Daoy (cell line): Measurements from ENCODE around the gene PARP9. TPM values are rescaled to one million over a fixed set of nuclear protein-coding genes. Genes with fewer than 3 reads are reported as not detected.

Experiments used
- DNase-seq: peaks from one replicate; pipeline ENCODE4 v3.0.0-alpha.2; 2015; ENCODE audit warnings: low read depth
- total RNA-seq: library from RNA; depleted of rRNA; stranded (reverse); fragments of >200 nt; shearing (Covaris generic); gene quantifications from 2 replicates; pipeline ENCODE4 v1.2.3, GENCODE V29; 2014; rRNA removed

Gene PARP9
- total RNA-seq = 11.9 and 26.3 TPM in 2 replicates

DNA sequence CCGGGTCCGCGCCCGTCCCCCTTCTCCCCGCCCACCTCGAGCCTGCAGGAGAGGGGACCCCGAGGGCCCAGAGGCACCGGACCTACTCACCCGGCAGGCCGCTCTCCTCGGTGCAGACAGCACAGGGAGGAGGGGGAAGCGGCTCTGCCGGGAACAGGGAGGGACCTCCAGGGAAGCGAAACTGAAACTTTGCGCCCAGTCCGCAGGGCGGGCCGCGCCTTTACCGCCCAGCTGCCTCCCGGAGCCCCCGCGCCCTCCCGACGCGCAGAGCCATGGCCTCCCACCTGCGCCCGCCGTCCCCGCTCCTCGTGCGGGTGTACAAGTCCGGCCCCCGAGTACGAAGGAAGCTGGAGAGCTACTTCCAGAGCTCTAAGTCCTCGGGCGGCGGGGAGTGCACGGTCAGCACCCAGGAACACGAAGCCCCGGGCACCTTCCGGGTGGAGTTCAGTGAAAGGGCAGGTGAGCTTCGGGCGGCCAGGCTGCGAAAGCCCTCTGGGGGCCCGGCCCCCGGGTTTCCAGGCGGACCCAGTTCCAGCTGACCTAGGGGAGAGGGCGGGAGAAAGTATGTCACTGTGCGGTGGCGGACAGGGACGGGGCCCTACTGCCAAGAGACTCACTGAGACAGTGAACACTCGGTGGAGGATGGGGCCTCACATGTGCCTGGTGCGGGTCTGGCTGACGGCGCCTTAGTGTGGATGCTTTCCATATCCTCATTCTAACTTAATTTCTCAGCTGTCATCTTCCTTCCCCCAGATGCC, at the start of gene PARP9, which contains the start of gene DTX3L:
TSS of gene PARP9 (minus strand) at position 146 of the 758 bp plus-strand sequence. CDS start 4,680 bp downstream, outside the sequence.
TSS of gene DTX3L (plus strand) at position 184 of the 758 bp plus-strand sequence. CDS start at position 273, 89 bp downstream.
- peak; percentile 92 for DNase-seq

DNA sequence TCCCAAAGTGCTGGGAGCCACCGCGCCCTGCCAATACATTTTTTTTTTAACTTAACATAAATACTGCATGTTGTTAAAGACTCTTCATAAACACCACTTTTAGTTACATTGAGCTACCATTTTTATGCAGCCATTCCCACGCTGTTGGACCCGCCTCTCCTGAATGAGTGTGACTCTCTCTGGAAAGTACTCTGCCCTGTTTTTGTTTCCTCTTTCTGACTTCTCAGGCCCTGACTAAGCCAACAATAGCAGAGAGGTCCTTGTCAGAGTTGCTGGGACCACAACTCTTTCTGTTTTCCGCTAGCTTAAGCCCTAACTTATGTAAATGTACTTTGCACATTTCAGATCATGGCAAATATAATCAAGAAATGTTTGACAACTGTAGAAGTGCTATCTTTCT, 48.6 kb upstream of the PARP9 start:
- no peak for DNase-seq

DNA sequence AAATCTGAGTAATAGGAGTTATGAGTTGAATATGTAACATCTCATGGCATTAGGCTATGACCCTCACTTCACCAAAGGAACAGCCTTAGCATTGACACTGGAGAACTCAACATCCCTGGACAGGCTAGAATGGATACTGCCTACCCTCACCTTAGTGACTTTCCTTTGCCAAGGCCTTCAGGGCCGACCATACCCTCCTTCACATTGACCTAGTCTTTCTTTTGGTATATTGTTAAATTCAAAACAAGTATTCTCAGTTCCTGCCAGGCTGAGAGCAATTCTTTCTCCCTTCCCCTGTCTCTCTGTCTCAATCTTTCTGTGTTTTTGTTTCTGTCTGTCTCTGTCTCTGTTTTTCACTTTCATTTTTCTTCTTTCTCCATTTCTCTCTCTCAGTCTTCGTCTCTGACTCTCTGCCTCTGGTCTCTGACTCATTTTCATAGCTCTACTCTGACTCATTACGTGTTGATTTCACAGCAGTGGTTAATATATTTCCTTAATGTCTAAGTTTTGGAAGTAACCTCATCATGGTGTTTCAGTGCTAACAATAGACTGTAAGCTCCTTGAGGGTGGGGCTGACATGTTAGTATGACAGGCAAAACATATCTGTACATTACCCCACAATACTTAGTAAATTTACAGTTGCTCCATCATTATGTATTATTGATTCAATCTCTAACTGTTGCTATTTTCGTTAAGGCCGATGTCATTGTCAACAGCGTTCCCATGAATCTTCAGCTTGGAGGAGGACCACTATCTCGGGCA, 45.9 kb upstream of the PARP9 start:
- peak; percentile 69 for DNase-seq

DNA sequence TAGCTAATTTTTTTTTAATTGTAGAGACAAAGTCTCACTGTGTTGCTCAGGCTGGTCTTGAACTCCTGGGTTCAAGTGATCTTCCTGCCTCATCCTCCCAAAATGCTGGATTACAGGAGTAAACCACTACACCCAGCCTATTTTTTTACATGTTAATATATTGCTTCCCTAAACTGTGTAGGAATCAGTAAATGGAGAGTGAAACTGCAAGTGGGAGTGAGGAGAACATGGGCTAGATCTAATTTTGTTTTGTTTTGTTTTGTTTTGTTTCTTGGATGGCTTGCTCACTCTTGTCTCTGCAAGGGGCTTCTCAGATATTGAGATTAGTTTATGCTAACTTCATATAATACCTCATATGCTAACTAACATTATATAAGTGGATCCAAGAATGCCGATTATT, 44.8 kb upstream of the PARP9 start:
- DNase-seq = no peak

DNA sequence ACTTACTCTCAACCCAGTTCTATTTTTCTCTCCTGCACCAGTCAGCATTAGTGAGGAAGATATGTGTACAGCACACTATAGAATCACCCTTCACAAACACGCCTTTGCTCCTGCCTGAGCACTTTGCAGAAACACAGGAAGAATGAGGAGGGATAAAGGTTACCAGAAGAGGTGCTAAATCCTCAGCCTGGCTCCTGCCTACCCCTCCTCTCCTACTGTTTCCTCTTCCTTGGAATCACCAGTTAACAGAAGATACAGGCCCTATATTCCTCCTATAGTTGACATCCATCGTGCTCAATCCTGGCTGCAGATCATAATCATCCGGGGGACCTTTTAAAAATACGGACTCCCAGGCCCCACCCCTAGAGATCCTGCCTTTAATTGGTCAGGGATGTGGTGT, 42.2 kb upstream of the PARP9 start:
- no peak for DNase-seq

DNA sequence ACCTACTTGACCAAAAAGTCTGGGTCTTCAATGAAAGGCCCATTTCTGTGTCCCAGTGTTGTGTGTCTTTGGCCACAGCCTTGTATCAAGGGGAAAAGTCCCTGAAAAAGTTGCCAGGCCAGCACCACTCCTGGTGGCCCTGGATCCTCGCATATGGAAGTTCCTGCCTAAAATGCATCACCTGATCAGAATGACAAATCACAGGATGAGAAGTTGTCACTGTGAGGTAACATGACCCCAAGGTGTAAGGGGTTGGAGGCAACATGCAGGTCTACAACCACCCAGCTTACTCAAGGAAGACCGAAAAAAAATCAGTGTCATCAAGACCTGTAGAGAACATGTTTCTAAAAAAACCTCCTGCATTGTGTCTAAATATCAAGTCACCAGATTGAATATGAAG, 39.0 kb upstream of the PARP9 start:
- no peak for DNase-seq

DNA sequence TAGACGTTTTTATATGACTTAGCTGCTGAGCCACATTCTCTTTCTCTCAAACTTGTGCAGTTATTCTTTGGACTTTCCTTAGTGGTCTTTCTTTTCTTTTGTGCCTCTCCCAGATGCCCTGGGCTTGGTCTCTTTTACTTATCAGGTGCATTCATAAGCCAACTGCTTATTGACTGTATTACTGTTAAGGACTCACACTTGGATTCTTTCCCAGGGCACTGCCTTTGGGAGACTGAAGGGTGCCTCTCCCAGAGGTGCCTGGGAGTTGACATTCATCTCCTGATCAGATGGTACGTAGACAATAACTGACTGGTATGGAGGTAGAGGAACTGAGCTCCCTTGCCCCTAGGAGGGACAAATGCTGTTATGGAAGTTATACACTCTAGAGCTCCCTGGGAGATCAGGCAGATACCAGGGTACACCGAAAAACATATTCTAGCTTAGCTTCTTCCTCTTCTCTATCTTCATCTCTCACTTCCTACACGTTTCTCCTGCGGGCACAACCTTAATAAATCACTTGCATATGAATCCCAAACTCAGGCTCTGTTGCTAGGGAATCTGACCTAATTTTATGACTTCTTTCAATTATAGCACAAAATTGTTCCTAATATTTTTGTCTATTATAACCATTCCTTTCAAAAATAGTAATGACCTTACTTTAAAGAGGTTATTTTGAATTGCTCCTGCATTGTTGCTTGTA, 38.1 kb upstream of the PARP9 start:
- no peak for DNase-seq

DNA sequence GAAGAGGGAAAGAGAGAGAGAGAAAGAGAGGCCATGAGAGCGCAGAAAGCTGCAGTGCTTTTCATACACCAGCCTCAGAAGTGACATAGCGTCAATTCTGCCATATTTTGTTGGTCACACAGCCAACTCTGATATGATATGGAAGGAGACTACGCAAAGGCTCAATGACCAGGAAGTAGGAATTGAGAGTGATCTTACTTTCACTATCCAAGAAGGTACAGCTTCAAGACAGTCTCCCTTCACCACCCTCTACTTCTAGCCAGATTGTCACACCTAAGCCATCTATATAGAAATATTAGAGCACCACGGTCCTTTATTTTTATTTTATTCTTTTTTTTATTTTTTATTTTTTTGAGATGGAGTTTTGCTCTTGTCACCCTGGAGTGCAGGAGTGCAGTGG, 34.5 kb upstream of the PARP9 start:
- no peak for DNase-seq

DNA sequence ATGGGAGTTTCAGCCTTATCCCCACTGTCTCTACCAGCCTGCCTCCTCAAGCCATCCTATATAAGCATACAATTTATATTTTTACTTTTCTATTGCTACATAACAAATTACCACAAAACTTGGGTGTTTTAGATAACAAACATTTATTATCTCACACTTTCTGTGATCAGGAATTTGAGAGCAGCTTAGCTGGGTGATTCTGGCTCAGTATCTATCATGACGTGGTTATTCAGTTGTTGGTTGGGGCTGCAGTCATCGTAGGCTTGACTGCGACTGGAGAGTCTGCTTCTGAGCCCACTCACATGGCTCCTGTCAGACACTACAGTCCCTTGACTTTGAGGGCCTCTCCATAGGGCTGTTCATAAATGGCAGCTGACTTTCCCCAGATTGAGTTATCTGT, 34.1 kb upstream of the PARP9 start:
- no peak for DNase-seq

DNA sequence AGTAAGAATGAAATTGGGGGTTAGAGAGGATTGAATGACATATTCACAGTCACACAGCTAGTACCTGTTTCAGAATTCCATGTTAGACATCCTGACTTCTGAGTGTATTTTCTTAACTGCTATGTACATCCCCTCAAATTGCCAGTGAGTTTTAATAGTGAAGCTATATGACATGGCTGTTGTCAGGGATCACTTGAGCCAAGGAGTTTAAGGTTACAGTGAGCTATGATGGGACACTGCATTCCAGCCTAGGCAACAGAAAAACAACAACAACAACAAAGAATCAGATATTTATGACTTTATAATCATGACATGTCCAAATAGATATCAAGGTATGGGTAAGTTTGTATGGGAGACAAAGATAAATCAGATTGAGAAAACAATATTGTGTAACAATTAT, 29.9 kb upstream of the PARP9 start:
- no peak for DNase-seq

DNA sequence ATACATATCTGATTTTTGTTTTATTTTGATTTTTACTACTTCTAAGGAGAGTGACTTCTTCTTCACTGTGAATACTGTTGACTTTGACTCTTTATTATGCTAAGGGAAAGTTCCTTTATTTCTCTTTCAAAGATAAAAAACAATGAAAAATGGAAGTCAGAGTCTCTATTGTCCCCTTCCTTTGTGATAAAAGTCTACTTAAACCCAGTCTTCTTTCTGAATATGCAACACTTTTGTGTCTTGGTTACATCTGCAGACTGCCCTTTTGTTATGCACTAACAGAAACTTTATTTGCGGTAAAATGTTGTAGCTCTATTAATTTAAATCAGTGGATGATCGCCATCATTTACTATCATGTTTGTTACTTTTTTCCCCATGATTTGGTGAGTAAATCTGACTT, 26.5 kb upstream of the PARP9 start:
- no peak for DNase-seq

DNA sequence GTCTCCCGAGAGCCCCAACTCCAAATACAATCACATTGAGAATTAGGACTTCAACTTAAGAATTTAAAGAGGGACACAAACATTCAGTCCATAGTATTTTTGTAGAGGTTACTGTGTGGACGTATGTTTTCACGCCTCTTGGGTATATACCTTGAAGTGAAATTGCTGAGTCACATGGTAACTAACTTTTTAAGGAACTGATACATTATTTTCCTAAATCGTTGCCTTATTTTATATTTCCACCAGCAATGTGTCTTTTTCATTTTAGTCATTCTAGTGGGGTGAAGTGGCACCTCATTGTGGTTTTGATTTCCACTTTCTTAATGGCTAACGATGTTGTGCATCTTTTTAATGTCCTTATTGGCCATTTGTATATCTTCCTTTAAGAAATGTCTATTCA, 25.2 kb upstream of the PARP9 start:
- DNase-seq = no peak

DNA sequence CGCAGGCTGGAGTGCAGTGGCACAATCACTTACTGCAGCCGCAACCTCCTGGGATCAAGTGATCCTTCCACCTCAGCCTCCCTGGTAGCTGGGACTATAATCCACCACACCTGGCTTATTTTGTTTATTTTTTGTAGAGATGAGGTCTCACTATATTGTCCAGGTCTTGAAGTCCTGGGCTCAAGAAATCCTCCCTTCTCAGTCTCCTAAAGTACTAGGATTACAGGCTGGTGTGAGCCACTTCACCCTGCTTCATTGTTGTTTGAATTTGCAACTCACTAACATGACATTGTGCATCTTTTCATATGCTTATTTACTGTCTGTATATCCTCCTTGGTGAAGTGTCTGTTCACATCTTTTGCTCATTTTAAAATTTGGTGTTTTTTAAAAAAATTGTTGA, 23.5 kb upstream of the PARP9 start:
- DNase-seq = no peak

DNA sequence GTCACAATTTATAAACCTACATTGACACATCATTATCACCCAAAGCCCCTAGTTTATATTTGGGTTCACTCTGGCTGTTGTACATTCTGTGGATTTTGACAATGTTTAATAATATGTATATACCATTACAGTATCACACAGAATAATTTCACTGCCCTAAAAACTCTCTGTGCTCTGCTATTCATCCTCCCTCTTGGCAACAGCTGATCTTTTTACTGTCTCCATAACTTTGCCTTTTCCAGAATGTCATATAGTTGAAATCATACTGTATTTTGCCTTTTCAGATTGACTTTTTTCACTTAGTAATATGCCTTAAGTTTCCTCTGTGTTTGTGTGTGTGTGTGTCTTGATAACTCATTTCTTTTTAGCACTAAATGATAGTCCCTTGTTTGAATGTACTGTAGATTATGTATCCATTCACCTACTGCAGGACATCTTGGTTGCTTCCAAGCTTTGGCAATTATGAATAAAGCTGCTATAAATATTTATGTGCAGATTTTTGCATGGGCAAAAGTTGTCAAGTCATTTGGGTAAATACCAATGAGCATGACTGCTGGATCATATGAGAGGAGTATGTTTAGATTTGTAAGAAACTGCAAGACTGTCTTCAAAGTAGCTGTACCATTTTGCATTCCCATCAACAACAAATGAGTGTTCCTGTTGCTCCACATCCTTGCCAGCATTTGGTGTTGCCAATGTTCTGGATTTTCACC, 22.8 kb upstream of the PARP9 start:
- no peak for DNase-seq

DNA sequence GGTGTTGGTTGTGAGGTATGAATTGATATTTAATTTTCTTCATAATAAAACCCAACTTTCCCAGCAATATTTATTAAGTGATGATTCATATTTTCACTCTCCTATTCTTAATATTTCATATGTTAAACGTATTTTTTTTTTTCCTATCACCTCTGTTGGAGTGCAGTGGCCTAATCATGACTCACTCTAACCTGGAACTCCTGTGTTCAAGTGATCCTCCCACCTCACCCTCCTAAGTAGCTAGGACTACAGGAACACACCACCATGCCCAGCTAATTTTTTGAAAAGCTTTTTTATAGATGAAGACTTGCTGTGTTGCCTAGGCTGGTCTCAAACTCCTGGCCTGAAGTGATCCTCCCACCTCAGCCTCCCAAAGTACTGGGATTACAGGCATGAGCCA, 22.0 kb upstream of the PARP9 start:
- DNase-seq = no peak

DNA sequence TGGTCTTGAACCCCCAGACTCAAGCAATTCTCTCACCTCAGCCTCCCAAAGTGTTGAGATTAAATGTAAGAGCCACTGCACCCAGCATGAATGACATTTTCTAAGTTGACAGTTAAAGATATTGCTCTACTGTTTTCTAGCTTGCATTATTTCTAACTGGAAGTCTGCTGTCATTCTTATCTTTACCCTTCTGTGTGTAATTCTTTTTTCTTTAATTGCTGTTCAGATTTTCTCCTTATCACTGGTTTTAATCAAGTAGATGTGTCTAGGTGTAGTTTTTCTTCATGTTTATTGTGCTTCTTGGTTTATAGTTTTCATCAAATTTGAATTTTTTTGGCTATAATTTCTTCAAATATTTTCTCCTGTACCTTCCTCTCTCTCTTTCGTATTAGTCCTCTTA, 18.3 kb upstream of the PARP9 start:
- DNase-seq = no peak

DNA sequence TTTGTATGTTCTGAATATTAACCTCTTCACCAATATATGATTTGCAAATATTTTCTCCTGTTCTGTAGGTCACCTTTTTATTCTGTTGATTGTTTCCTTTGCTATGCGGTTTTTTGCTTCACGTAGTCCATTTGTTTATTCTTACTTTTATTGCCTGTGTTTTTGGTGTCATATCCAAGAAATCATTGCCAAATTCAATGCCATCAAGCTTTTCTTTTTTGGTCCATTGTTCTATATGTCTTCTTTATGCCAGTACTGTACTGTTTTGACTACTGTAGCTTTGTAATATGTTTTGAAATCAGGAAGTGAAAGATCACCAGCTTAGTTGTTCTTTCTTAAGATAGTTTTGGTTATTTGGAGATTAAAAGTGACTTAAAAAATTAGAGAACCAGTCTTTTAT, 17.5 kb upstream of the PARP9 start:
- DNase-seq = no peak

DNA sequence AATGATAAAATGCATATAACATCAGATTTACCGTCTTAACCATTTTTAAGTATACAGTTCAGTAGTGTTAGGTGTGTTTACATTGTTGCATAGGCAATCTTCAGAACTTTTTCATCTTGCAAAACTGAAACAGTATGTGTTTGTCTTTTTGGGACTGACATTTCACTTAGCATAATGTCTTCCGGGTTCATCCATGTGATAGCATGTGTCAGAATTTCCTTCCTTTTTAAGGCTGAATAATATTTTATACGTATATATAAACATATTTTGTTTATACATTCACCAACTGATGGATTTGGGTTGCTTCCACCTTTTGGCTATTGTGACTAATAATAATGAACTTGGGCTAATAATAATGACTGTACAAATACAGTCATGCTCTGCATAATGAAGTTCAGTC, 16.4 kb upstream of the PARP9 start:
- DNase-seq = no peak

DNA sequence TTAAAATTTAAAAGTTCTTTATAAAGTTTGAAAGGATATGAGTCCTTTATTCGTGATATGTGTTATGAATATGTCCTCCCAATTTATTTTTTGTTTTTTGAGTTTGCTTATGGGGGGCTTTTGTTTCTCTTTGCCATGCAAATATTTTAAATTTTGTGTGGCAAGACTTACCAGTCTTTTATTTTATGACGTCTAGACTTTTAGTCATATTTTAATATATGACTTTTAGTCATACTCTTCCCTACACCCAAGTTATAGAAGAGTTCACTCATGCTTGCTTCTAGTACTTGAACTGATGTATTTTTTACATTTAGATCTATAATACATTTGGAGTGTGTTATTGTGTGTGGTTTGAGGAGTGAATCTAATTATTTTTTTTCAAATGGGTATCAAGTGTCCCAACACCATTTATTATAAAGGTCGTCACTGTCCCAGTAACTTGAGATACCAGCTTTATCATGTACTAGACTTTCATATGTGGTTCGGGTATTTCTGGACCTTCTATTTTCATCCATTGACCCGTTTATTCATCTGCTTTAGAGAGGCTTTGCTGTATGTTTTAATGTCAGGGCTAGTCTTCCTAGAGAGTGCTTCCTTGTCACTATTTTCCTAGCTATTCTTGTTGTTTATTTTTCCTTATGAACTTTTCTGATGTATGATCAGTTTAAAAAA, 14.1 kb upstream of the PARP9 start:
- DNase-seq = no peak

DNA sequence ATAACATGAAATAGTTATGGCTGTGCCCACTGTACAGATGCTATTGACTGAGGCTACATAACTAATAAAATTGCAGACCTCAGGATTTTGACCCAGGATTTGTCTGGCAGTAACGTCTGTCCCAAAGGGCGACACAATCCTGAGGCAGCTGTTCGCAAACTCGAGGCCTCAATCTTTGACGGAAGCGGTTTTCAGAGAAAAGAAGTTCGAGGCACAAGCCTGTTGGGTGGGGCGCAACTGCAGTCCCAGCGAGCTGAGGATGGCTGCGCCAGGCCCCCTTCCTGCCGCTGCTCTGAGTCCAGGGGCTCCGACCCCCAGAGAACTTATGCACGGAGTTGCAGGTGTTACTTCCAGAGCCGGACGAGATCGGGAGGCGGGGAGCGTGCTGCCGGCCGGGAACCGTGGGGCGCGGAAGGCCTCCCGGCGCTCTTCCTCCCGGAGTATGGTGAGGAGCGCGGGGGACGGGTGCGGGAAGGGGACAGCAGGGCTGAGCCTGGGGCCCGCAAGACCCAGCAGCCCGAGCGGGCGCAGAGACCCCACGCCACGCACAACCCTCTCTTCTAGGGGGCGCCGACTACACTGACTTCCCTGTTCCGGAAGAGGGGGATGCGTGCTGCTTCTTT, 13.4 kb upstream of the PARP9 start, which contains the start of gene PARP15:
TSS of gene PARP15 (plus strand) at position 242 of the 623 bp plus-strand sequence. CDS start at position 260, 18 bp downstream.
- no peak for DNase-seq
